Measurements from ENCODE around the gene PTPRG. TPM values are rescaled to one million over a fixed set of nuclear protein-coding genes. Genes with fewer than 3 reads are reported as not detected.

The PTPRG gene
- total and polyA plus RNA-seq, 10 of the 15 experiments (the other 5 are each of a cell fraction or from before 2014, with no cell fraction given): 0.29 to 20.7 (median 1.4) TPM

- Histone ChIP-seq H3K4me1 (ENCODE audit: control insufficient read depth, insufficient read depth, low read length) (no peaks in the 10 kb centered on the region), H3K36me3 (ENCODE audit: control insufficient read depth in 2 of 2, insufficient read depth in 2 of 2, low read length in 1 of 2) (no peaks in the 10 kb centered on the region), H3K4me3 (no peak overlapping the region), H3K4me2 (ENCODE audit: control insufficient read depth, insufficient read depth) (no peak overlapping the region), H3K79me2 (ENCODE audit: control insufficient read depth, insufficient read depth, low read length) (no peaks in the 10 kb centered on the region), H3K27ac (ENCODE audit: control insufficient read depth, insufficient read depth) (no peak overlapping the region), H3K27me3 (replicated peaks in 1 of 2; ENCODE audit: control insufficient read depth in 2 of 2, insufficient read depth in 2 of 2, low read length in 1 of 2) (no peaks in the 10 kb centered on the region), H3K9me3 (replicated peaks; ENCODE audit: control insufficient read depth, insufficient read depth, low read length) (no peaks in the 10 kb centered on the region), H2AFZ (ENCODE audit: control insufficient read depth, low read depth, low read length) (no peak overlapping the region), H4K20me1 (ENCODE audit: control insufficient read depth, insufficient read depth) (no peaks in the 10 kb centered on the region), H3K9ac (ENCODE audit: control insufficient read depth, insufficient read depth, low read length) (no peak overlapping the region)
- no peak for ATAC-seq
- no peak for TF ChIP-seq STAT3 (IDR thresholded peaks at IDR 0.05; ENCODE audit: low read depth, low read length)
- TF ChIP-seq EP300 (IDR thresholded peaks at IDR 0.05; ENCODE audit: borderline replicate concordance in 1 of 2, control insufficient read depth in 1 of 2, low read depth in 2 of 2, low read length in 2 of 2): no peak
- TF ChIP-seq, protein P1, sequence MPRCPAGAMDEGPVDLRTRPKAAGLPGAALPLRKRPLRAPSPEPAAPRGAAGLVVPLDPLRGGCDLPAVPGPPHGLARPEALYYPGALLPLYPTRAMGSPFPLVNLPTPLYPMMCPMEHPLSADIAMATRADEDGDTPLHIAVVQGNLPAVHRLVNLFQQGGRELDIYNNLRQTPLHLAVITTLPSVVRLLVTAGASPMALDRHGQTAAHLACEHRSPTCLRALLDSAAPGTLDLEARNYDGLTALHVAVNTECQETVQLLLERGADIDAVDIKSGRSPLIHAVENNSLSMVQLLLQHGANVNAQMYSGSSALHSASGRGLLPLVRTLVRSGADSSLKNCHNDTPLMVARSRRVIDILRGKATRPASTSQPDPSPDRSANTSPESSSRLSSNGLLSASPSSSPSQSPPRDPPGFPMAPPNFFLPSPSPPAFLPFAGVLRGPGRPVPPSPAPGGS (IDR thresholded peaks at IDR 0.05; ENCODE audit: borderline replicate concordance, insufficient read depth, low read depth, low read length, poor library complexity, severe bottlenecking): no peak
- TF ChIP-seq, protein P2, sequence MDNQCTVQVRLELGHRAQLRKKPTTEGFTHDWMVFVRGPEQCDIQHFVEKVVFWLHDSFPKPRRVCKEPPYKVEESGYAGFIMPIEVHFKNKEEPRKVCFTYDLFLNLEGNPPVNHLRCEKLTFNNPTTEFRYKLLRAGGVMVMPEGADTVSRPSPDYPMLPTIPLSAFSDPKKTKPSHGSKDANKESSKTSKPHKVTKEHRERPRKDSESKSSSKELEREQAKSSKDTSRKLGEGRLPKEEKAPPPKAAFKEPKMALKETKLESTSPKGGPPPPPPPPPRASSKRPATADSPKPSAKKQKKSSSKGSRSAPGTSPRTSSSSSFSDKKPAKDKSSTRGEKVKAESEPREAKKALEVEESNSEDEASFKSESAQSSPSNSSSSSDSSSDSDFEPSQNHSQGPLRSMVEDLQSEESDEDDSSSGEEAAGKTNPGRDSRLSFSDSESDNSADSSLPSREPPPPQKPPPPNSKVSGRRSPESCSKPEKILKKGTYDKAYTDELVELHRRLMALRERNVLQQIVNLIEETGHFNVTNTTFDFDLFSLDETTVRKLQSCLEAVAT (IDR thresholded peaks at IDR 0.05): no peak
- no peak for TF ChIP-seq MXI1 (IDR thresholded peaks at IDR 0.05; ENCODE audit: low read depth, low read length)
- no peak for TF ChIP-seq IKZF2 (IDR thresholded peaks at IDR 0.05)
- TF ChIP-seq ESRRA (IDR thresholded peaks at IDR 0.05; ENCODE audit: low read length): no peak
- TF ChIP-seq SRF (IDR thresholded peaks at IDR 0.05; ENCODE audit: low read depth in 2 of 2, low read length in 2 of 2): no peak
- intact Hi-C loops (cut with micrococcal nuclease; ENCODE audit: unreplicated experiment): no loop called here
- POLR2A ChIA-PET: interaction anchor here (1.9 kb wide), 1 partner anchor 9 kb away, joined by 5 read pairs; no protein-coding TSS in a partner anchor
- WGBS (ENCODE audit: insufficient coverage, insufficient replicate concordance, low lambda C conversion rate, missing lambda C conversion rate): 16% methylated on average over 5 of the region's 5 CpGs
- DNase-seq (ENCODE audit: low read depth, low spot score): no peak
- in situ Hi-C loops (cut with MboI): no loop called here
- CTCF ChIA-PET: no interaction called here
- RAD21 ChIA-PET (ENCODE audit: unreplicated experiment): no interaction called here
- BruUV-seq (replicated peaks): no TSS peak
- SMC1A ChIA-PET (ENCODE audit: uncharacterized antibody, unreplicated experiment): interaction anchor here (0.8 to 1.3 kb wide), 2 partner anchors 10 to 35 kb away, joined by 3 read pairs; no protein-coding TSS in a partner anchor
- no peak for FAIRE-seq
Measured at GRCh38 chr3:61608711-61609110, 47.3 kb downstream of the PTPRG start.
